Endothelial cell (in vitro differentiated cells): ENCODE data around the gene SYNGR3. TPM values are rescaled to one million over a fixed set of nuclear protein-coding genes. Genes with fewer than 3 reads are reported as not detected.
"Not testable (repeated sequence)": the region's sequence is repeated elsewhere in the genome, so short reads cannot be mapped to it uniquely, and the experiment has no call there.

Source experiments
- DNase-seq: peaks from one replicate; pipeline ENCODE4 v3.0.0; 2021; ENCODE audit warnings: low spot score
- H3K27ac Mint-ChIP-seq: one replicate; pipeline ENCODE4 v1.8.0; 2021; ENCODE audit warnings: mixed read lengths, inconsistent platforms; ENCODE audit not compliant: unreplicated experiment
- H3K27me3 Mint-ChIP-seq: one replicate; pipeline ENCODE4 v1.8.0; 2021; ENCODE audit warnings: mild to moderate bottlenecking, moderate library complexity, mixed read lengths, inconsistent platforms; ENCODE audit not compliant: unreplicated experiment
- H3K36me3 Mint-ChIP-seq: one replicate; pipeline ENCODE4 v1.8.0; 2021; ENCODE audit warnings: mild to moderate bottlenecking, low read depth, mixed read lengths, inconsistent platforms; ENCODE audit not compliant: unreplicated experiment
- H3K4me1 Mint-ChIP-seq: one replicate; pipeline ENCODE4 v1.8.0; 2021; ENCODE audit warnings: mild to moderate bottlenecking, mixed read lengths, inconsistent platforms; ENCODE audit not compliant: unreplicated experiment
- H3K4me3 Mint-ChIP-seq: one replicate; pipeline ENCODE4 v1.8.0; 2021; ENCODE audit warnings: mild to moderate bottlenecking, mixed read lengths, inconsistent platforms; ENCODE audit not compliant: unreplicated experiment
- H3K9me3 Mint-ChIP-seq: one replicate; pipeline ENCODE4 v1.8.0; 2021; ENCODE audit warnings: mixed read lengths, inconsistent platforms; ENCODE audit not compliant: unreplicated experiment
- CTCF ChIP-seq: fragments of 200-600 bp; sonication (generic); IDR thresholded peaks from one replicate; pipeline ENCODE4 v1.5.0; 2021; ENCODE audit warnings: antibody characterized with exemption; ENCODE audit not compliant: unreplicated experiment
- total RNA-seq: library from RNA; stranded (reverse); fragmentation: NEBNext Ultra II Directional; extraction: Animal tissue kit (Norgen Biotek cat#: 25700); gene quantifications from one replicate; pipeline ENCODE4 v1.2.1, GENCODE V29; 2021; ENCODE audit not compliant: unreplicated experiment

Gene SYNGR3
- total RNA-seq, 1 donor from 2014 or later, result 0.82 TPM

- DNase-seq, result no peak
- no peak for TF ChIP-seq CTCF
- Mint-ChIP-seq H3K36me3 (no peaks in the 10 kb centered on the region), H3K9me3 (no peaks in the 10 kb centered on the region), H3K27ac (no peak overlapping the region), H3K4me3 (no peak overlapping the region), H3K4me1 (no peaks in the 10 kb centered on the region), H3K27me3 (peaks cover 10% of the 10 kb centered on the region)
Observed at GRCh38 chr16:1947369-1947670, 42.5 kb upstream of the SYNGR3 start.

GRCh38 chr16:1949507-1949906 is 40.3 kb upstream of the SYNGR3 start:
- H3K27ac Mint-ChIP-seq, result no peak overlapping the region
- DNase-seq, result no peak
- H3K4me3 Mint-ChIP-seq, result no peak overlapping the region
- H3K27me3 Mint-ChIP-seq, result peaks cover 6% of the 10 kb centered on the region
- TF ChIP-seq CTCF, result no peak
- no peaks in the 10 kb centered on the region for H3K9me3 Mint-ChIP-seq
- no peaks in the 10 kb centered on the region for H3K36me3 Mint-ChIP-seq
- no peaks in the 10 kb centered on the region for H3K4me1 Mint-ChIP-seq

GRCh38 chr16:1950047-1950446 is 39.7 kb upstream of the SYNGR3 start:
- Mint-ChIP-seq H3K27me3 (peaks cover 6% of the 10 kb centered on the region), H3K4me1 (no peaks in the 10 kb centered on the region), H3K36me3 (no peaks in the 10 kb centered on the region), H3K27ac (no peak overlapping the region), H3K9me3 (no peaks in the 10 kb centered on the region), H3K4me3 (no peak overlapping the region)
- no peak for DNase-seq
- TF ChIP-seq CTCF, result no peak

- no peak overlapping the region for H3K27ac Mint-ChIP-seq
- DNase-seq, result no peak
- no peaks in the 10 kb centered on the region for H3K36me3 Mint-ChIP-seq
- no peak for TF ChIP-seq CTCF
- no peaks in the 10 kb centered on the region for H3K4me1 Mint-ChIP-seq
- no peaks in the 10 kb centered on the region for H3K9me3 Mint-ChIP-seq
- H3K27me3 Mint-ChIP-seq, result peaks cover 6% of the 10 kb centered on the region
- H3K4me3 Mint-ChIP-seq, result no peak overlapping the region
Observed at GRCh38 chr16:1950559-1950958, 39.2 kb upstream of the SYNGR3 start.

- no peak for DNase-seq
- TF ChIP-seq CTCF, result no peak
- H3K27ac Mint-ChIP-seq, result no peak overlapping the region
- H3K4me3 Mint-ChIP-seq, result no peak overlapping the region
- H3K9me3 Mint-ChIP-seq, result no peaks in the 10 kb centered on the region
- H3K4me1 Mint-ChIP-seq, result no peaks in the 10 kb centered on the region
- H3K36me3 Mint-ChIP-seq, result no peaks in the 10 kb centered on the region
- H3K27me3 Mint-ChIP-seq, result peaks cover 7% of the 10 kb centered on the region
Observed at GRCh38 chr16:1953734-1954133, 36.0 kb upstream of the SYNGR3 start.

GRCh38 chr16:1957434-1958142 is 32.2 kb upstream of the SYNGR3 start:
- not testable (repeated sequence) for DNase-seq, H3K27me3 Mint-ChIP-seq, H3K4me3 Mint-ChIP-seq, H3K27ac Mint-ChIP-seq, H3K9me3 Mint-ChIP-seq
- Mint-ChIP-seq H3K36me3 (peaks cover 11% of the 10 kb centered on the region), H3K4me1 (peaks cover 12% of the 10 kb centered on the region)

GRCh38 chr16:1958143-1958491 is 31.7 kb upstream of the SYNGR3 start:
- H3K4me3 Mint-ChIP-seq, H3K9me3 Mint-ChIP-seq, H3K27ac Mint-ChIP-seq, DNase-seq, H3K27me3 Mint-ChIP-seq: not testable (repeated sequence)
- H3K4me1 Mint-ChIP-seq, result peaks cover 15% of the 10 kb centered on the region
- H3K36me3 Mint-ChIP-seq, result peaks cover 16% of the 10 kb centered on the region
